ENCODE data around the gene CCDC6.
A peak's percentile ranks its signal among the peaks of the same experiment; 100 is the strongest.

The CCDC6 gene

GRCh38 chr10:59945991-59946390 lies 39.6 kb upstream of the CCDC6 start:
- H3K4me1 ChIP-seq (ENCODE audit: control insufficient read depth, insufficient read depth, low read length): no peaks in the 10 kb centered on the region
- no peaks in the 10 kb centered on the region for H3K9me3 ChIP-seq (ENCODE audit: control insufficient read depth, insufficient read depth, low read depth, low read length)
- TF ChIP-seq ZNF133 (tag by site-specific recombination; IDR thresholded peaks at IDR 0.05) (peak; percentile 54; the same call in 1 of the 2 replicates), ZNF214 (tag by site-specific recombination; IDR thresholded peaks at IDR 0.05; ENCODE audit: borderline replicate concordance) (no peak)
- H3K4me3 ChIP-seq (ENCODE audit: low read depth, low read length): no peak overlapping the region
- ChIA-PET CTCF (interaction anchor here (0.6 kb wide), 1 partner anchor 36 kb away, joined by 3 read pairs; no protein-coding TSS in a partner anchor), POLR2A (no interaction called here)
- no peaks in the 10 kb centered on the region for H3K36me3 ChIP-seq (ENCODE audit: control insufficient read depth in 2 of 2, insufficient read depth in 1 of 2, low read length in 2 of 2)
- H3K27ac ChIP-seq (ENCODE audit: extremely low read depth, low read depth, low read length): no peak overlapping the region

GRCh38 chr10:59945590-59945989 lies 39.2 kb upstream of the CCDC6 start:
- Histone ChIP-seq H3K9me3 (ENCODE audit: control insufficient read depth, insufficient read depth, low read depth, low read length) (no peaks in the 10 kb centered on the region), H3K27ac (ENCODE audit: extremely low read depth, low read depth, low read length) (no peak overlapping the region), H3K4me1 (ENCODE audit: control insufficient read depth, insufficient read depth, low read length) (no peaks in the 10 kb centered on the region), H3K4me3 (ENCODE audit: low read depth, low read length) (no peak overlapping the region), H3K36me3 (ENCODE audit: control insufficient read depth in 2 of 2, insufficient read depth in 1 of 2, low read length in 2 of 2) (no peaks in the 10 kb centered on the region)
- ChIA-PET CTCF (interaction anchor here (0.6 kb wide), 1 partner anchor 37 kb away, joined by 3 read pairs; no protein-coding TSS in a partner anchor), POLR2A (no interaction called here)
- no peak for TF ChIP-seq ZFP3 (tag by site-specific recombination; IDR thresholded peaks at IDR 0.05; ENCODE audit: low read depth)
- TF ChIP-seq ZNF549 (tag by site-specific recombination; IDR thresholded peaks at IDR 0.05): 0 out of 2 replicates have a peak, but pooled peaks have one; percentile 8
- TF ChIP-seq ZNF548 (tag by site-specific recombination; IDR thresholded peaks at IDR 0.05): no peak
- no peak for TF ChIP-seq ZNF114 (tag by site-specific recombination; IDR thresholded peaks at IDR 0.05)
- TF ChIP-seq ZNF658 (tag by site-specific recombination; IDR thresholded peaks at IDR 0.05): no peak
- TF ChIP-seq ZNF596 (tag by site-specific recombination; IDR thresholded peaks at IDR 0.05): no peak

- ChIA-PET CTCF (interaction anchor here (0.7 kb wide), 1 partner anchor 136 kb away, joined by 3 read pairs; no protein-coding TSS in a partner anchor), POLR2A (no interaction called here)
- H3K9me3 ChIP-seq (ENCODE audit: control insufficient read depth, insufficient read depth, low read depth, low read length): no peaks in the 10 kb centered on the region
- no peak for TF ChIP-seq SP2 (tag by site-specific recombination; IDR thresholded peaks at IDR 0.05)
- no peak for TF ChIP-seq ZNF223 (tag by site-specific recombination; IDR thresholded peaks at IDR 0.05)
- TF ChIP-seq ZNF133 (tag by site-specific recombination; IDR thresholded peaks at IDR 0.05): no peak
- H3K4me3 ChIP-seq (ENCODE audit: low read depth, low read length): no peak overlapping the region
- H3K4me1 ChIP-seq (ENCODE audit: control insufficient read depth, insufficient read depth, low read length): no peaks in the 10 kb centered on the region
- no peaks in the 10 kb centered on the region for H3K36me3 ChIP-seq (ENCODE audit: control insufficient read depth in 2 of 2, insufficient read depth in 1 of 2, low read length in 2 of 2)
- no peak overlapping the region for H3K27ac ChIP-seq (ENCODE audit: extremely low read depth, low read depth, low read length)
Measured at GRCh38 chr10:59944339-59944935, 38.1 kb upstream of the CCDC6 start.

GRCh38 chr10:59942556-59942955 lies 36.2 kb upstream of the CCDC6 start:
- H3K36me3 ChIP-seq (ENCODE audit: control insufficient read depth in 2 of 2, insufficient read depth in 1 of 2, low read length in 2 of 2): no peaks in the 10 kb centered on the region
- CTCF ChIA-PET: interaction anchor here (0.6 to 0.7 kb wide), 3 partner anchors 39 to 1574 kb away, joined by 3 to 4 read pairs (median 4); no protein-coding TSS in a partner anchor
- H3K4me1 ChIP-seq (ENCODE audit: control insufficient read depth, insufficient read depth, low read length): no peaks in the 10 kb centered on the region
- no peak overlapping the region for H3K27ac ChIP-seq (ENCODE audit: extremely low read depth, low read depth, low read length)
- H3K9me3 ChIP-seq (ENCODE audit: control insufficient read depth, insufficient read depth, low read depth, low read length): no peaks in the 10 kb centered on the region
- POLR2A ChIA-PET: no interaction called here
- H3K4me3 ChIP-seq (ENCODE audit: low read depth, low read length): no peak overlapping the region
- TF ChIP-seq ZNF138 (tag by site-specific recombination; IDR thresholded peaks at IDR 0.05; ENCODE audit: borderline replicate concordance): no peak
- no peak for TF ChIP-seq ZNF560 (tag by site-specific recombination; IDR thresholded peaks at IDR 0.05; ENCODE audit: borderline replicate concordance)
- no peak for TF ChIP-seq ELK4 (IDR thresholded peaks at IDR 0.05; ENCODE audit: borderline replicate concordance, low read depth, low read length)
- TF ChIP-seq ZBTB21 (tag by site-specific recombination; IDR thresholded peaks at IDR 0.05): no peak
